Kidney (tissue), 14 donors: Measurements from ENCODE around the gene CASP2. TPM values are rescaled to one million over a fixed set of nuclear protein-coding genes. Genes with fewer than 3 reads are reported as not detected.
A peak's percentile ranks its signal among the peaks of the same experiment; 100 is the strongest.

Experiments
- DNase-seq, 5 donors: peaks; one replicate each; pipeline ENCODE4 v3.0.0-alpha.2; 2013 to 2020
- FAIRE-seq: peaks from 2 replicates; lab custom pipeline; 2012; peaks lifted over from hg19 to GRCh38; lab: Jason Lieb, UNC
- H3K27ac ChIP-seq, 2 donors: one replicate each; pipeline ENCODE4 v1.7.0; 2013; ENCODE audit warnings: low read depth in 2 of 2, low read length in 2 of 2, inconsistent platforms in 1 of 2
- H3K27me3 ChIP-seq: one replicate; pipeline ENCODE4 v1.7.1; 2013; ENCODE audit warnings: low read length, inconsistent platforms; ENCODE audit not compliant: control insufficient read depth, insufficient read depth
- H3K36me3 ChIP-seq, 3 donors: one replicate each; pipeline versions ENCODE4 v1.7.0 to v1.7.1; 2013; ENCODE audit warnings: low read length in 3 of 3, control low read depth in 1 of 3, inconsistent platforms in 1 of 3; ENCODE audit not compliant: insufficient read depth in 3 of 3, control insufficient read depth in 2 of 3
- H3K4me1 ChIP-seq, 3 donors: one replicate each; pipeline versions ENCODE4 v1.7.0 to v1.7.1; 2013; ENCODE audit warnings: low read length in 3 of 3, inconsistent platforms in 1 of 3, low read depth in 1 of 3; ENCODE audit not compliant: control insufficient read depth in 2 of 3, insufficient read depth in 2 of 3
- H3K4me3 ChIP-seq, 3 donors: one replicate each; pipeline versions ENCODE4 v1.7.0 to v1.8.1; 2013; ENCODE audit warnings: low read length in 3 of 3, control low read depth in 1 of 3, inconsistent platforms in 1 of 3
- H3K9ac ChIP-seq, 3 donors: one replicate each; pipeline versions ENCODE4 v1.7.0 to v1.7.1; 2013; ENCODE audit warnings: low read length in 3 of 3, control low read depth in 1 of 3, inconsistent platforms in 1 of 3
- H3K9me3 ChIP-seq, 3 donors: one replicate each; pipeline versions ENCODE4 v1.7.0 to v1.7.1; 2013; ENCODE audit warnings: low read length in 3 of 3, control low read depth in 1 of 3, inconsistent platforms in 1 of 3; ENCODE audit not compliant: control insufficient read depth in 2 of 3, insufficient read depth in 1 of 3
- intact Hi-C: fragments of 100-400 bp; cut with DNase I; formaldehyde crosslinking; loops from one replicate; pipeline ENCODE4 v1.11.1; 2022
- polyA plus RNA-seq: library from polyadenylated mRNA; stranded (reverse); fragments of 350-450 nt; fragmentation: Illumina TruSeq; extraction: RNeasy Lipid Tissue Mini Kit (QIAGEN cat#74804); gene quantifications from one replicate; pipeline ENCODE4 v1.2.3, GENCODE V29; 2014; ENCODE audit warnings: low read depth, low replicate concordance; ENCODE audit not compliant: insufficient read depth
- total RNA-seq: library from RNA; stranded (reverse); fragmentation: NEBNext Ultra II Directional; extraction: Animal tissue kit (Norgen Biotek cat#: 25700); gene quantifications from one replicate; pipeline ENCODE4 v1.2.1, GENCODE V29; 2021
- TF ChIP-seq, protein P1 (sequence below): IDR thresholded peaks from 3 replicates; pipeline ENCODE4 v1.5.1; 2012; ENCODE audit warnings: mild to moderate bottlenecking, moderate library complexity, borderline replicate concordance; ENCODE audit not compliant: insufficient read depth; ENCODE audit errors: extremely low read depth
- donor health status: control.
- donor health status: control.
- donor health status: control.
- donor health status: control.
- donor health status: control.
- donor health status: DM: yes; HTN: yes; CAD: no.
- donor health status: Normal renal cell carcinoma (clear cell type).

Gene CASP2
- total and polyA plus RNA-seq, 2 donors from 2014 or later = 6.6 to 36.2 TPM

DNA sequence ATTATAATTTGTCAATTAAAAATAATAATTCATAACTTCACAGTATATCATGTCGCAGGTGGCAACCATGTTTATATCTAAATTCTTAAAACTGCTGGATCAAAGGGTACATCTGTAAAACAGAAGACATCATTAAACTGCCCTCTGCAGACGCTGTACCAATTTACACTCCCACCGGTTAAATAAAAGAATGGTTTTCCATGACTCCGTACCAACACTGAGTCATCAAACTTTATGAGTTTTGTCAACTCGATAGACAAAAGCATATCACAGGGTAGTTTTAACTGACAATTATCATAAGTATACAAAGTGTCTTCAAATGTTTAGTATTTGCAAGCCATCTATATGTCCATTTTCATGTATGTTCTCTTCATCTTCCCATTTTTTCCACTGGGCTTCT lies 30.6 kb upstream of the CASP2 start:
- no peaks in the 10 kb centered on the region for H3K9me3 ChIP-seq
- H3K36me3 ChIP-seq = no peaks in the 10 kb centered on the region
- intact Hi-C loops = no loop called here
- FAIRE-seq (no peak), DNase-seq (no peak)
- H3K9ac ChIP-seq = no peak overlapping the region
- H3K27me3 ChIP-seq = no peaks in the 10 kb centered on the region
- H3K27ac ChIP-seq = no peak overlapping the region
- H3K4me3 ChIP-seq = no peak overlapping the region
- no peaks in the 10 kb centered on the region for H3K4me1 ChIP-seq
- TF ChIP-seq, protein P1, sequence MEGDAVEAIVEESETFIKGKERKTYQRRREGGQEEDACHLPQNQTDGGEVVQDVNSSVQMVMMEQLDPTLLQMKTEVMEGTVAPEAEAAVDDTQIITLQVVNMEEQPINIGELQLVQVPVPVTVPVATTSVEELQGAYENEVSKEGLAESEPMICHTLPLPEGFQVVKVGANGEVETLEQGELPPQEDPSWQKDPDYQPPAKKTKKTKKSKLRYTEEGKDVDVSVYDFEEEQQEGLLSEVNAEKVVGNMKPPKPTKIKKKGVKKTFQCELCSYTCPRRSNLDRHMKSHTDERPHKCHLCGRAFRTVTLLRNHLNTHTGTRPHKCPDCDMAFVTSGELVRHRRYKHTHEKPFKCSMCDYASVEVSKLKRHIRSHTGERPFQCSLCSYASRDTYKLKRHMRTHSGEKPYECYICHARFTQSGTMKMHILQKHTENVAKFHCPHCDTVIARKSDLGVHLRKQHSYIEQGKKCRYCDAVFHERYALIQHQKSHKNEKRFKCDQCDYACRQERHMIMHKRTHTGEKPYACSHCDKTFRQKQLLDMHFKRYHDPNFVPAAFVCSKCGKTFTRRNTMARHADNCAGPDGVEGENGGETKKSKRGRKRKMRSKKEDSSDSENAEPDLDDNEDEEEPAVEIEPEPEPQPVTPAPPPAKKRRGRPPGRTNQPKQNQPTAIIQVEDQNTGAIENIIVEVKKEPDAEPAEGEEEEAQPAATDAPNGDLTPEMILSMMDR = no peak

DNA sequence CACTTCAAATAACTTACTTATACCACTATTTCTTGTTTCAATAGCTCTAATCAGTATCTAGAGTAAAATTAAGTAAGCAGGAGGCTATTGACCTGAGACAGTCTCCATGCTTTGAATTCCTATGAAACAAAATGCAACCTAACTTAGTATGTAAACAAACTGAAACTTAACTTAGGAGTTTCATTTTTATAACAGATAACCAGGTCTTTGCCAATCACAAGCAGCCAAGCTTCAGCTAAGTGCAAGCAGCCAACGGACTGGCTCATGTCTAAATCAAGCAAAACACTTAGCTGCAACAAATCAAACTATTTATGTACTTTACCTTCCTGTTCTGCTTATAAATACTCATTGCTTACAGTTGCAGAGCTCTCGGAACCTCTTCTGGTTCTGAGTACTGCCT lies 29.3 kb upstream of the CASP2 start:
- Histone ChIP-seq H3K4me3 (peak overlapping the region in 2 of 3 donors; percentile 33 to 47), H3K27ac (no peak overlapping the region), H3K27me3 (no peaks in the 10 kb centered on the region), H3K9ac (peak overlapping the region in 1 of 3 donors; percentile 19), H3K4me1 (no peaks in the 10 kb centered on the region), H3K9me3 (no peaks in the 10 kb centered on the region), H3K36me3 (no peaks in the 10 kb centered on the region)
- intact Hi-C loops = no loop called here
- TF ChIP-seq, protein P1 = no peak
- FAIRE-seq (no peak), DNase-seq (no peak)

DNA sequence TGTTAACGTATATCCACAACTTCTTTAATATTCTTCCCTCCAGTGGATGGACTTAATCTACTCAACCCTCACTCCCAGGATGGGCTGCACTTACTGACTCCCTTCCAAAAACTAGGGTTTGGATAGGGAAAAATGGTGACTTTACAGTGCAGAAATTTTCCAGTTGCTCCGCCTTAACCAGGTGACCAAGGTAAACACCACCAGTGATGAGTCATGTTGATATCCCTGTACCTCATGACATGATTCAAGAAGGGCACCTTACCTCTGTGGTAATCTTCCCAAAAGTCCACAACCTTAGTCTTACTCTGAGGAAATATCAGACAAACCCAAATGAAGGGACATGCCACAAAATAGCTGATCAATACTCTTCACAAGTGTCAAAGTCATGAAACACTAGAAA lies 28.4 kb upstream of the CASP2 start:
- H3K36me3 ChIP-seq = peaks cover 0 to 2% (median 0%) of the 10 kb centered on the region in 3 donors
- H3K4me3 ChIP-seq = no peak overlapping the region
- no peak overlapping the region for H3K9ac ChIP-seq
- H3K27ac ChIP-seq = no peak overlapping the region
- intact Hi-C loops = no loop called here
- peaks cover 0 to 5% (median 0%) of the 10 kb centered on the region in 3 donors for H3K4me1 ChIP-seq
- TF ChIP-seq, protein P1 = no peak
- H3K9me3 ChIP-seq = no peaks in the 10 kb centered on the region
- FAIRE-seq = no peak
- no peaks in the 10 kb centered on the region for H3K27me3 ChIP-seq
- no peak for DNase-seq

DNA sequence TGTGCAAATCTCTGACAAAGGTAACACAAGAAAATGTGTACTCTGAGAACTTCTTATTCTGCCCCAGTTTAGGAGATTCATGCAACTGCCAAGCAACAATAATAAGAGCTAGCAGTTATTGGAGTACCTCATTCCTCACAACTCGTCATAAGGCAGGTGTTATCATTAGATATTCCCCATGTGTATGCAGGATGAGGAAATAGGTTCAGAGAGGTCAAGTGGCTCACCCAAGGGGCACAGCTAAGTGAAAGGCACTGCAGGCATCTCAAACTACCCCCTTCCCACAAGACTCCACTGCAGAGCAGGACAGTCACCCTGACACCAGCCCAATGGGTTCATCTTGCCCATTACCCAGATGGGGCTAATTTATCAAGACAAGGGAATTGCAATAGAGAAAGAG lies 26.2 kb upstream of the CASP2 start:
- H3K36me3 ChIP-seq = peaks cover 0 to 5% (median 0%) of the 10 kb centered on the region in 3 donors
- H3K27me3 ChIP-seq = no peaks in the 10 kb centered on the region
- intact Hi-C loops = no loop called here
- H3K4me3 ChIP-seq = no peak overlapping the region
- no peak overlapping the region for H3K9ac ChIP-seq
- TF ChIP-seq, protein P1 = no peak
- no peaks in the 10 kb centered on the region for H3K9me3 ChIP-seq
- no peak for FAIRE-seq
- no peak for DNase-seq
- H3K4me1 ChIP-seq = peaks cover 0 to 6% (median 0%) of the 10 kb centered on the region in 3 donors
- no peak overlapping the region for H3K27ac ChIP-seq
